Measurements from ENCODE around the gene RABEP1. TPM values are rescaled to one million over a fixed set of nuclear protein-coding genes. Genes with fewer than 3 reads are reported as not detected.

Gene RABEP1
- total and polyA plus RNA-seq, 9 of the 15 experiments (the other 6 are each of a cell fraction or from before 2014, with no cell fraction given): 8.2 to 38.9 (median 30.3) TPM

DNA sequence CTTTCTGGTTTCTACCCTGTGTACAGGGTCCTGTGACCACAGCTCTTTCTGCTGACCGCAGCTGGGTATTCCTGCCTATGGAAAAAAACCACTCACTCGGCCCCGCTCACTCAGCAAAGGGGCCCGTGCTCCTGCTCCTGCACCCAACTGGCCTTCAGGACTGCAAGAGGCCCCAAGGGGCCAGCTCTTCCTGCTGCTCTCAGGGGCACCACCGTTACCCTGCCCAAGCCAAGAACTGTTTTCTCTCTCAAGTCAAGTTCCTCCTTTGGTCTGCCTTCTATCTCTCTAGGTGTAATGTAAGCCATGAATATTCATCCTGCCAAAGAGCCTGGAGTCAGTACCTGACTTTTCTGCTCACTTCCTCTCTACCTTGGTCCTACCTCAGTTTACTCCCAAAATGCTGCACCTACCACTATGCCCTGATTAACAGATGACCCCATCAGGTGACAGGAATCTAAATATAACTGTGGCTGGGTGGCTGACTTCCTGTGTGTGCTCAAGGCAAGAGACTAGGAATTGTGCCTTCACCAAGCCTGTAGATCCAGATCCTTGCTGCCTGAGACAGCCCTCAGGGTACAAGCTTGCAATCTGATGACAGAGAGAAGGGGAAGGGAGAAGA, 27.1 kb upstream of the RABEP1 start:
- H3K4me3 ChIP-seq: no peak overlapping the region
- peaks cover 0 to 11% of the 10 kb centered on the region in 2 experiments; a peak in 2 of 5 replicates for H3K27me3 ChIP-seq (ENCODE audit: control insufficient read depth in 2 of 2, insufficient read depth in 2 of 2, low read length in 2 of 2)
- 16% methylated on average over 5 of the region's 5 CpGs for WGBS (ENCODE audit: insufficient coverage, low coverage, missing lambda C conversion rate)
- H3K4me1 ChIP-seq (replicated peaks in 1 of 2; ENCODE audit: control insufficient read depth in 2 of 2, insufficient read depth in 2 of 2, low read length in 2 of 2): no peaks in the 10 kb centered on the region; a peak in 1 of 5 replicates
- no peak for DNase-seq (ENCODE audit: extremely low read depth in 1 of 4, low spot score in 3 of 4)
- H4K20me1 ChIP-seq (replicated peaks; ENCODE audit: control insufficient read depth, insufficient read depth, low read length): no peaks in the 10 kb centered on the region
- H3K27ac ChIP-seq (ENCODE audit: extremely low read depth, low read depth, low read length): no peak overlapping the region
- BruUV-seq (replicated peaks): no TSS peak
- 0 out of 2 replicates have a peak overlapping the region, but pooled peaks have one; percentile 32 for H2AFZ ChIP-seq (ENCODE audit: low read depth, low read length)
- ChIA-PET CTCF (ENCODE audit: low intra/inter-chr PET ratio) (no interaction called here), POLR2A (no interaction called here)
- in situ Hi-C loops (cut with MboI): no loop called here
- no peak overlapping the region for H3K4me2 ChIP-seq (ENCODE audit: insufficient read depth, low read length)
- intact Hi-C loops (cut with micrococcal nuclease): no loop called here
- ATAC-seq: no peak
- H3K36me3 ChIP-seq (ENCODE audit: control insufficient read depth, insufficient read depth, low read length): no peaks in the 10 kb centered on the region
- no peaks in the 10 kb centered on the region for H3K9me1 ChIP-seq (ENCODE audit: control insufficient read depth, insufficient read depth, low read length)
- peak overlapping the region in 1 of 2 experiments; percentile 17; a peak in 1 of 4 replicates for H3K9ac ChIP-seq (ENCODE audit: insufficient read depth in 1 of 2, low read depth in 2 of 2, low read length in 2 of 2)
- no peaks in the 10 kb centered on the region for H3K9me3 ChIP-seq (replicated peaks; ENCODE audit: control insufficient read depth, insufficient read depth, low read depth, low read length)
- no peaks in the 10 kb centered on the region for H3K79me2 ChIP-seq (ENCODE audit: control insufficient read depth, insufficient read depth, low read length)
- FAIRE-seq: no peak
- TF ChIP-seq, protein P1, sequence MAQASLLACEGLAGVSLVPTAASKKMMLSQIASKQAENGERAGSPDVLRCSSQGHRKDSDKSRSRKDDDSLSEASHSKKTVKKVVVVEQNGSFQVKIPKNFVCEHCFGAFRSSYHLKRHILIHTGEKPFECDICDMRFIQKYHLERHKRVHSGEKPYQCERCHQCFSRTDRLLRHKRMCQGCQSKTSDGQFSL (CRISPR knock-in tag; IDR thresholded peaks at IDR 0.05): no peak
- TF ChIP-seq, protein P1 (tag; IDR thresholded peaks at IDR 0.05): no peak
- no peak for TF ChIP-seq FOXK2 (conservative IDR thresholded peaks at IDR 0.05 in 1 of 2, IDR thresholded peaks at IDR 0.05 in 1 of 2; ENCODE audit: low read depth in 2 of 2)
- TF ChIP-seq ELF1 (tag; IDR thresholded peaks at IDR 0.05): no peak
- no peak for TF ChIP-seq HCFC1 (IDR thresholded peaks at IDR 0.05; ENCODE audit: low read depth, low read length)
- TF ChIP-seq, protein P2, sequence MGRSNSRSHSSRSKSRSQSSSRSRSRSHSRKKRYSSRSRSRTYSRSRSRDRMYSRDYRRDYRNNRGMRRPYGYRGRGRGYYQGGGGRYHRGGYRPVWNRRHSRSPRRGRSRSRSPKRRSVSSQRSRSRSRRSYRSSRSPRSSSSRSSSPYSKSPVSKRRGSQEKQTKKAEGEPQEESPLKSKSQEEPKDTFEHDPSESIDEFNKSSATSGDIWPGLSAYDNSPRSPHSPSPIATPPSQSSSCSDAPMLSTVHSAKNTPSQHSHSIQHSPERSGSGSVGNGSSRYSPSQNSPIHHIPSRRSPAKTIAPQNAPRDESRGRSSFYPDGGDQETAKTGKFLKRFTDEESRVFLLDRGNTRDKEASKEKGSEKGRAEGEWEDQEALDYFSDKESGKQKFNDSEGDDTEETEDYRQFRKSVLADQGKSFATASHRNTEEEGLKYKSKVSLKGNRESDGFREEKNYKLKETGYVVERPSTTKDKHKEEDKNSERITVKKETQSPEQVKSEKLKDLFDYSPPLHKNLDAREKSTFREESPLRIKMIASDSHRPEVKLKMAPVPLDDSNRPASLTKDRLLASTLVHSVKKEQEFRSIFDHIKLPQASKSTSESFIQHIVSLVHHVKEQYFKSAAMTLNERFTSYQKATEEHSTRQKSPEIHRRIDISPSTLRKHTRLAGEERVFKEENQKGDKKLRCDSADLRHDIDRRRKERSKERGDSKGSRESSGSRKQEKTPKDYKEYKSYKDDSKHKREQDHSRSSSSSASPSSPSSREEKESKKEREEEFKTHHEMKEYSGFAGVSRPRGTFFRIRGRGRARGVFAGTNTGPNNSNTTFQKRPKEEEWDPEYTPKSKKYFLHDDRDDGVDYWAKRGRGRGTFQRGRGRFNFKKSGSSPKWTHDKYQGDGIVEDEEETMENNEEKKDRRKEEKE (IDR thresholded peaks at IDR 0.05; ENCODE audit: borderline replicate concordance in 1 of 2, control insufficient read depth in 1 of 2, low read depth in 2 of 2, low read length in 1 of 2): no peak
- TF ChIP-seq, protein P3, sequence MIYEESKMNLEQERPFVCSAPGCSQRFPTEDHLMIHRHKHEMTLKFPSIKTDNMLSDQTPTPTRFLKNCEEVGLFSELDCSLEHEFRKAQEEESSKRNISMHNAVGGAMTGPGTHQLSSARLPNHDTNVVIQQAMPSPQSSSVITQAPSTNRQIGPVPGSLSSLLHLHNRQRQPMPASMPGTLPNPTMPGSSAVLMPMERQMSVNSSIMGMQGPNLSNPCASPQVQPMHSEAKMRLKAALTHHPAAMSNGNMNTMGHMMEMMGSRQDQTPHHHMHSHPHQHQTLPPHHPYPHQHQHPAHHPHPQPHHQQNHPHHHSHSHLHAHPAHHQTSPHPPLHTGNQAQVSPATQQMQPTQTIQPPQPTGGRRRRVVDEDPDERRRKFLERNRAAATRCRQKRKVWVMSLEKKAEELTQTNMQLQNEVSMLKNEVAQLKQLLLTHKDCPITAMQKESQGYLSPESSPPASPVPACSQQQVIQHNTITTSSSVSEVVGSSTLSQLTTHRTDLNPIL (CRISPR knock-in tag; IDR thresholded peaks at IDR 0.05): no peak
- no peak for TF ChIP-seq KDM4B (IDR thresholded peaks at IDR 0.05; ENCODE audit: borderline replicate concordance in 2 of 2, low read depth in 1 of 2)
- TF ChIP-seq NCOR1 (IDR thresholded peaks at IDR 0.05): no peak
- TF ChIP-seq ZNF133 (CRISPR knock-in tag; IDR thresholded peaks at IDR 0.05): no peak
- TF ChIP-seq RBM14 (IDR thresholded peaks at IDR 0.05; ENCODE audit: borderline replicate concordance, insufficient read depth, low read depth, low read length): no peak
- no peak for TF ChIP-seq HMBOX1 (IDR thresholded peaks at IDR 0.05)

All from K562 (cell line).